Parathyroid adenoma (tissue), 2 donors: ENCODE results near the gene TRIM65.

Source experiments
- H2AFZ ChIP-seq: fragments of 300-600 bp; sonication (generic); one replicate; pipeline ENCODE4 v1.7.0; 2017; ENCODE audit warnings: antibody characterized with exemption, mild to moderate bottlenecking
- H3K27ac ChIP-seq: fragments of 300-600 bp; sonication (generic); one replicate; pipeline ENCODE4 v1.7.0; 2017
- H3K27me3 ChIP-seq: fragments of 300-600 bp; sonication (generic); one replicate; pipeline ENCODE4 v1.7.0; 2017; ENCODE audit warnings: low read length; ENCODE audit not compliant: control insufficient read depth, insufficient read depth
- H3K36me3 ChIP-seq: fragments of 300-600 bp; sonication (generic); one replicate; pipeline ENCODE4 v1.7.0; 2017; ENCODE audit warnings: low read length; ENCODE audit not compliant: control insufficient read depth, insufficient read depth
- H3K4me1 ChIP-seq: fragments of 300-600 bp; sonication (generic); one replicate; pipeline ENCODE4 v1.7.0; 2017; ENCODE audit warnings: control low read depth
- H3K4me2 ChIP-seq: fragments of 300-600 bp; sonication (generic); one replicate; pipeline ENCODE4 v1.7.0; 2017; ENCODE audit warnings: low read length
- H3K4me3 ChIP-seq: fragments of 300-600 bp; sonication (generic); one replicate; pipeline ENCODE4 v1.7.0; 2017; ENCODE audit warnings: low read depth, low read length
- H3K79me2 ChIP-seq: fragments of 300-600 bp; sonication (generic); one replicate; pipeline ENCODE4 v1.7.0; 2017; ENCODE audit warnings: control low read depth
- H3K9ac ChIP-seq: fragments of 300-600 bp; sonication (generic); one replicate; pipeline ENCODE4 v1.7.0; 2017; ENCODE audit warnings: mild to moderate bottlenecking
- H3K9me3 ChIP-seq: fragments of 300-600 bp; sonication (generic); one replicate; pipeline ENCODE4 v1.7.0; 2017; ENCODE audit warnings: low read length; ENCODE audit not compliant: control insufficient read depth
- TF ChIP-seq, protein P1 (sequence below): fragments of 300-600 bp; sonication (generic); IDR thresholded peaks from one replicate; pipeline ENCODE4 v1.7.0; 2017; ENCODE audit warnings: antibody characterized with exemption, mild to moderate bottlenecking
- donor health status: primary hyperparathyroidism.

The TRIM65 gene

DNA sequence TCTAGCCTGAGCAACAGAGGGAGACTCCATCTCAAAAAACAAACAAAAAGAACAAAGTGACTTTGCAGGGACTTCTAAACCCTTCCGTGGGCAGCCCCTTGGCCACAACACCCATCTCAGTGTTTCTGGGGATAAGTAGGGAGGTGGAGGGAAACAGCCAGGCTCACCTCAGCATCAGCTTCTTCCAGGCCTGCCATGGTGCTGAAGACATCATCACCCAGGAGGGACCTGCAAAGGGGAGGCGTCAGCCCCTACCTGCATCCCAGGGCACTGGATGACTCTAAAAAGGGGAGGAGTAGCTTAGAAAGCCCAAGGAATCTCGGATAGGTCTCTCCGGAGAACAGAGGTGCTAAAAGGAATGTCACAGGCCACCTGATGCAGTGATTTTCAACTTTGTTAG lies 34.3 kb upstream of the TRIM65 start:
- Histone ChIP-seq H3K4me2 (no peak overlapping the region), H3K27ac (no peak overlapping the region), H3K4me1 (no peaks in the 10 kb centered on the region), H3K36me3 (no peaks in the 10 kb centered on the region), H3K4me3 (no peak overlapping the region), H3K27me3 (no peaks in the 10 kb centered on the region), H3K9me3 (no peaks in the 10 kb centered on the region), H3K9ac (no peak overlapping the region), H3K79me2 (no peaks in the 10 kb centered on the region), H2AFZ (no peak overlapping the region)
- TF ChIP-seq, protein P1, sequence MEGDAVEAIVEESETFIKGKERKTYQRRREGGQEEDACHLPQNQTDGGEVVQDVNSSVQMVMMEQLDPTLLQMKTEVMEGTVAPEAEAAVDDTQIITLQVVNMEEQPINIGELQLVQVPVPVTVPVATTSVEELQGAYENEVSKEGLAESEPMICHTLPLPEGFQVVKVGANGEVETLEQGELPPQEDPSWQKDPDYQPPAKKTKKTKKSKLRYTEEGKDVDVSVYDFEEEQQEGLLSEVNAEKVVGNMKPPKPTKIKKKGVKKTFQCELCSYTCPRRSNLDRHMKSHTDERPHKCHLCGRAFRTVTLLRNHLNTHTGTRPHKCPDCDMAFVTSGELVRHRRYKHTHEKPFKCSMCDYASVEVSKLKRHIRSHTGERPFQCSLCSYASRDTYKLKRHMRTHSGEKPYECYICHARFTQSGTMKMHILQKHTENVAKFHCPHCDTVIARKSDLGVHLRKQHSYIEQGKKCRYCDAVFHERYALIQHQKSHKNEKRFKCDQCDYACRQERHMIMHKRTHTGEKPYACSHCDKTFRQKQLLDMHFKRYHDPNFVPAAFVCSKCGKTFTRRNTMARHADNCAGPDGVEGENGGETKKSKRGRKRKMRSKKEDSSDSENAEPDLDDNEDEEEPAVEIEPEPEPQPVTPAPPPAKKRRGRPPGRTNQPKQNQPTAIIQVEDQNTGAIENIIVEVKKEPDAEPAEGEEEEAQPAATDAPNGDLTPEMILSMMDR = no peak

DNA sequence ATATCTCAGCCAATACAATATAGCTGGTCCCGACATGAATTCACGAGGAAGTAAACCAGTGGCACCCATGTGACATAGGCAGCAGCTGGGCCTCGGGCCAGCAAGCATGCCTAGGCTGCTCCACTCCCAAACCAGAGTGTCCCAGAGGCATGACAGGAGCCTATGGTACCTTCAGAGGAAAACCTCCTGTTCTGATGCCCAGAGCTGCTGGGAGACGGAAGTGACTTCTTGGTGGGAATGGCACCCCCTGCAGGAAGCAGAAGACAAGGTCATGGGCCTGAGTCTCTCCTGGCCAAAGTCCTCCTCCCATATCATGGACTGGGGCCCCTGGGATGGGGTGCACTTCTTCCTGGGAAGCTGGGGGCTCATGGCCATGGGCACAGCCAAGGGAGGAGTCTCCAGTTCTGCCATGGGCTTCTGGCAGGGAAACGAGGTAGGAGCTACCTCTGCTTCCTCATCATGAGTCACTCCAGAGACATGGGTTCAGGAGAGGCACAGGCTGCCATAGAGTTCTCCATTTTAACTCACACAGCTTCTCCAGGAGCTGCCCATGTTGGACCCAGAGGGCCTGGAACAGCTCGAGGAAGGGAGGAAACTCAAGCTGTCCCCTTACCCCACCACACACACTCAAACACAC lies 30.7 kb upstream of the TRIM65 start:
- Histone ChIP-seq H3K4me2 (no peak overlapping the region), H3K79me2 (no peaks in the 10 kb centered on the region), H2AFZ (no peak overlapping the region), H3K36me3 (no peaks in the 10 kb centered on the region), H3K4me3 (no peak overlapping the region), H3K4me1 (no peaks in the 10 kb centered on the region), H3K9me3 (no peaks in the 10 kb centered on the region), H3K27ac (no peak overlapping the region), H3K27me3 (no peaks in the 10 kb centered on the region), H3K9ac (no peak overlapping the region)
- TF ChIP-seq, protein P1 = no peak

DNA sequence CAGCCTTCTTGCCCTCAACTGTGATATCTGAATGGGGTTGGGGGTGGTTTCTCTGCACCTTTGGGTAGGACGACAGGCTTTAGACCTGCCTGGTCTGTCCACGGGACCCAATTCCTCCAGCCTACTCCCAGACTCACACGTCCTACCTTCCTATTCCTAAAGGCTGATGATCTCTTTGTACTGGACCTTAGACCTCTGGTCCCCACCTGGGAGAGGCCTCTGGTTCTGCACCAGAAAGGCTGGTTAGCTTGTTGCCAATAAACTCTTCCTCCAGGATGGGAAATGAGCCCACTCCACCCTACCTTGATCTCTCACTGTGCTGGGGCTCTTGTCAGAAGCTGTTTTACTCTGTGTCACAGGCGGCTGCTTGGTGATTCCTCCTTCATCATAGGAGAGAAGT lies 29.7 kb upstream of the TRIM65 start:
- Histone ChIP-seq H3K4me3 (no peak overlapping the region), H3K9me3 (no peaks in the 10 kb centered on the region), H3K27ac (no peak overlapping the region), H3K27me3 (no peaks in the 10 kb centered on the region), H2AFZ (no peak overlapping the region), H3K79me2 (no peaks in the 10 kb centered on the region), H3K4me1 (no peaks in the 10 kb centered on the region), H3K36me3 (no peaks in the 10 kb centered on the region), H3K9ac (no peak overlapping the region), H3K4me2 (no peak overlapping the region)
- TF ChIP-seq, protein P1 = no peak

DNA sequence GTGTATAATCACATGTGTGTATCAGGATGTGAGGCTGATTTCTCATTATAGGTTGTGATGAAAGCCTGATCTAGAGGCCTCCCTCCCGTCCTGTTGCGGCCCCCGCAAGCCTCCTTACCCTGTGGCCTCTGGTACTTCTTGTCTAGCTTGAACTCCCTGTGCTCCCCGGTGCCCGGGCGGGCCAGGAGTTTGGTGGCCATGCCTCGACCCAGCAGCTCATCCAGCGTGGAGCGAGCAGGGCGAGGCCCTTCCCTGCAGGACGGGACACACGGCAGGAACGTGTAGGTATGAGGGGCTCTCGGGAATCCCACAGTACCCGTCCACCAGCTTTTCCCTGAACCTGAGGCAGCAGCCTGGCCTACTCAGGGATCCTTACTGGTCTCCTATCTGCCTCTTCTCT lies 29.2 kb upstream of the TRIM65 start:
- no peak overlapping the region for H3K27ac ChIP-seq
- no peaks in the 10 kb centered on the region for H3K4me1 ChIP-seq
- H3K36me3 ChIP-seq = no peaks in the 10 kb centered on the region

More for the DNA sequence above, 29.2 kb upstream of the TRIM65 start:
- no peak overlapping the region for H3K4me2 ChIP-seq
- no peaks in the 10 kb centered on the region for H3K27me3 ChIP-seq
- no peak overlapping the region for H2AFZ ChIP-seq
- TF ChIP-seq, protein P1 = no peak
- no peaks in the 10 kb centered on the region for H3K79me2 ChIP-seq
- H3K9me3 ChIP-seq = no peaks in the 10 kb centered on the region
- H3K9ac ChIP-seq = no peak overlapping the region
- no peak overlapping the region for H3K4me3 ChIP-seq
